Upper lobe of left lung (tissue), 6 donors: ENCODE measurements around the gene UNC119. TPM values are rescaled to one million over a fixed set of nuclear protein-coding genes. Genes with fewer than 3 reads are reported as not detected.

Source experiments
- ATAC-seq, 2 donors: fragments of 200-7000 bp; cut with Tn5 transposase; one replicate each; pipeline ENCODE4 v1.9.1; 2022; ENCODE audit warnings: mild to moderate bottlenecking in 2 of 2, moderate library complexity in 2 of 2; ENCODE audit not compliant: low FRiP score in 2 of 2
- DNase-seq, 2 donors: peaks; one replicate each; pipeline ENCODE4 v3.0.0-alpha.2; 2019 to 2020
- H3K27ac ChIP-seq, 4 donors: fragments of 200-600 bp; sonication (generic); one replicate each; pipeline ENCODE4 v1.5.1; 2016 to 2019
- H3K27me3 ChIP-seq, 4 donors: fragments of 200-600 bp; sonication (generic); one replicate each; pipeline ENCODE4 v1.5.1; 2017 to 2019
- H3K36me3 ChIP-seq, 4 donors: fragments of 200-600 bp; sonication (generic); one replicate each; pipeline ENCODE4 v1.5.1; 2016 to 2019
- H3K4me1 ChIP-seq, 4 donors: fragments of 200-600 bp; sonication (generic); one replicate each; pipeline ENCODE4 v1.5.1; 2018 to 2019
- H3K4me3 ChIP-seq, 4 donors: fragments of 200-600 bp; sonication (generic); one replicate each; pipeline ENCODE4 v1.5.1; 2017 to 2019; ENCODE audit warnings: mild to moderate bottlenecking in 2 of 4, moderate library complexity in 1 of 4
- H3K9me3 ChIP-seq, 4 donors: fragments of 200-600 bp; sonication (generic); one replicate each; pipeline ENCODE4 v1.5.1; 2018 to 2019
- CTCF ChIP-seq, 6 experiments: fragments of 450-650 bp in 4 of 6; fragments of 200-600 bp in 2 of 6; sonication (generic) in 2 of 6; IDR thresholded peaks; one replicate each; pipeline ENCODE4 v1.5.1; 2016 to 2019; ENCODE audit warnings: antibody characterized with exemption in 6 of 6
- EP300 ChIP-seq, 4 donors: sonication (generic); formaldehyde crosslinking; IDR thresholded peaks; one replicate each; pipeline ENCODE4 v1.5.1; 2017; ENCODE audit warnings: antibody characterized with exemption in 4 of 4, control low read depth in 2 of 4
- POLR2A ChIP-seq, 4 donors: fragments of 450-650 bp; IDR thresholded peaks; one replicate each; pipeline ENCODE4 v1.5.1; 2016 to 2017; ENCODE audit warnings: antibody characterized with exemption in 4 of 4, mild to moderate bottlenecking in 2 of 4
- POLR2AphosphoS5 ChIP-seq, 2 donors: sonication (generic); formaldehyde crosslinking; IDR thresholded peaks; one replicate each; pipeline ENCODE4 v1.5.1; 2017; ENCODE audit warnings: antibody characterized with exemption in 2 of 2
- WGBS, 2 donors: methylation state at CpG; one replicate each; pipeline ENCODE4 v1.1.5; 2017 to 2018; 5-methylcytosine and 5-hydroxymethylcytosine counted together
- total RNA-seq, 6 donors: library from RNA; depleted of rRNA in 4 of 6; stranded (reverse); fragments of >200 nt in 4 of 6; gene quantifications; one replicate each; pipeline versions ENCODE4 v1.1.0 to v1.2.1, GENCODE V29; 2016 to 2021
- donor health status: DM: no; HTN: no; CAD: no; lungs with moderate emphysema.
- donor health status: DM: no; HTN: yes; CAD: no; lungs with severe emphysema.

UNC119 gene
- total RNA-seq, 6 donors from 2014 or later = 17.0 to 43.0 (median 25.6) TPM

- Histone ChIP-seq H3K4me3 (peak within 1 kb of the TSS; percentile 70 to 99 (median 92)), H3K4me1 (peaks cover 18 to 29% (median 20%) of the 10 kb centered on the region in 4 donors), H3K9me3 (no peaks in the 10 kb centered on the region), H3K27ac (peak within 1 kb of the TSS; percentile 75 to 93 (median 87)), H3K36me3 (peaks cover 0 to 4% (median 0%) of the 10 kb centered on the region in 4 donors), H3K27me3 (no peaks in the 10 kb centered on the region)
- TF ChIP-seq POLR2AphosphoS5 (IDR thresholded peaks at IDR 0.05) (peak; percentile 77 to 90), CTCF (IDR thresholded peaks at IDR 0.05) (no peak), EP300 (IDR thresholded peaks at IDR 0.05) (no peak), POLR2A (IDR thresholded peaks at IDR 0.05) (peak in 3 of 4 donors; percentile 62 to 87 (median 83))
- DNase-seq (peak; percentile 97 to 98), ATAC-seq (peak; percentile 98 to 99)
- 1 to 3% methylated on average over 8 to 33 of the region's 49 CpGs for WGBS, 2 donors
These were observed 19.1 kb upstream of the UNC119 start, which contains the start of gene PIGS for GRCh38 chr17:28571361-28572122. TSS of gene PIGS (minus strand) at chr17:28571524. CDS start at chr17:28571496, 28 bp downstream.

GRCh38 chr17:28570716-28571360 is 18.4 kb upstream of the UNC119 start:
- Histone ChIP-seq H3K27me3 (no peaks in the 10 kb centered on the region), H3K4me1 (peaks cover 15 to 29% (median 16%) of the 10 kb centered on the region in 4 donors), H3K9me3 (no peaks in the 10 kb centered on the region), H3K4me3 (peak overlapping the region; percentile 70 to 99 (median 92)), H3K27ac (peak overlapping the region; percentile 75 to 93 (median 87)), H3K36me3 (peaks cover 0 to 4% (median 0%) of the 10 kb centered on the region in 4 donors)
- 1 to 2% methylated on average over 13 to 34 of the region's 39 CpGs for WGBS, 2 donors
- TF ChIP-seq EP300 (IDR thresholded peaks at IDR 0.05) = no peak
- no peak for TF ChIP-seq CTCF (IDR thresholded peaks at IDR 0.05)
- no peak for TF ChIP-seq POLR2A (IDR thresholded peaks at IDR 0.05)
- no peak for TF ChIP-seq POLR2AphosphoS5 (IDR thresholded peaks at IDR 0.05)
- ATAC-seq (peak; percentile 48 to 55), DNase-seq (peak in 1 of 2 donors; percentile 64)

- H3K4me3 ChIP-seq = no peak overlapping the region
- no peak for DNase-seq
- WGBS, 2 donors = 86 to 100% methylated on average over 1 of the region's 1 CpG
- peaks cover 0 to 4% (median 0%) of the 10 kb centered on the region in 4 donors for H3K36me3 ChIP-seq
- peaks cover 15 to 32% (median 21%) of the 10 kb centered on the region in 4 donors for H3K4me1 ChIP-seq
- H3K27me3 ChIP-seq = no peaks in the 10 kb centered on the region
- TF ChIP-seq POLR2A (IDR thresholded peaks at IDR 0.05) (no peak), CTCF (IDR thresholded peaks at IDR 0.05) (no peak), EP300 (IDR thresholded peaks at IDR 0.05) (no peak), POLR2AphosphoS5 (IDR thresholded peaks at IDR 0.05) (no peak)
- ATAC-seq = no peak
- no peak overlapping the region for H3K27ac ChIP-seq
- H3K9me3 ChIP-seq = no peaks in the 10 kb centered on the region
These were observed 17.0 kb upstream of the UNC119 start for GRCh38 chr17:28569446-28569845.

- WGBS, 2 donors = 78 to 79% methylated on average over 3 of the region's 3 CpGs
- DNase-seq (no peak), ATAC-seq (no peak)
- Histone ChIP-seq H3K36me3 (peaks cover 7 to 18% (median 15%) of the 10 kb centered on the region in 4 donors), H3K4me1 (peaks cover 15 to 37% (median 24%) of the 10 kb centered on the region in 4 donors), H3K9me3 (no peaks in the 10 kb centered on the region), H3K27ac (no peak overlapping the region), H3K4me3 (no peak overlapping the region), H3K27me3 (no peaks in the 10 kb centered on the region)
- TF ChIP-seq CTCF (IDR thresholded peaks at IDR 0.05) = no peak
- TF ChIP-seq EP300 (IDR thresholded peaks at IDR 0.05) = no peak
- no peak for TF ChIP-seq POLR2A (IDR thresholded peaks at IDR 0.05)
- TF ChIP-seq POLR2AphosphoS5 (IDR thresholded peaks at IDR 0.05) = no peak
These were observed 15.2 kb upstream of the UNC119 start for GRCh38 chr17:28567604-28568003.
